ENCODE results near the gene DNTT. TPM values are rescaled to one million over a fixed set of nuclear protein-coding genes. Genes with fewer than 3 reads are reported as not detected.

DNTT gene
- total RNA-seq, 4 donors from 2014 or later = not detected

DNA sequence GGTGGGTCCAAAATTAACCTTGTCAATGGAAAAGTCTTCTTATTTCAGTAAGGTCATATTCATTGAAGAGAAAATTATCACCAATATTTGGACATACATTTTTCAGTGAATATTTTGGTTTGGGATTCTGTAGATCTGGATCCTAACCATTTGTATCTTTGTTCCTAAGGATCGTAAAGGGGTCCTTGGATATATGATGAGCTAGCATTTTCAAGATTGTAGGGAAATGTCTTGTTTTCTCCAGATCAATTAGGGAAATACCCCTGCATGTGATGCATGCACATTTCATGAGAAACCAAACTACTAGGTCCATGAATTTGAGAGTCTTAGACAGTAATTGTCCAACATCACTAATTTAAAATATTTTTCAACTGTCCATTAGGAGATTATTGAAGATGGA is 18.0 kb downstream of the DNTT start:
- DNase-seq = no peak
- no peaks in the 10 kb centered on the region for H3K27me3 ChIP-seq
- intact Hi-C loops (cut with DNase I; ENCODE audit: low total_unique reads) (no loop called here), in situ Hi-C loops (cut with MboI; ENCODE audit: low sequenced_read_pairs in 4 of 4) (no loop called here)
- H3K9me3 ChIP-seq = no peaks in the 10 kb centered on the region
- H3K4me3 ChIP-seq = no peak overlapping the region
- H3K27ac ChIP-seq = no peak overlapping the region
- H3K36me3 ChIP-seq = no peaks in the 10 kb centered on the region
- TF ChIP-seq CTCF (IDR thresholded peaks at IDR 0.05 in 4 of 5, conservative IDR thresholded peaks at IDR 0.05 in 1 of 5) (no peak), POLR2A (IDR thresholded peaks at IDR 0.05) (no peak)
- no peak for ATAC-seq
- H3K4me1 ChIP-seq = no peaks in the 10 kb centered on the region

DNA sequence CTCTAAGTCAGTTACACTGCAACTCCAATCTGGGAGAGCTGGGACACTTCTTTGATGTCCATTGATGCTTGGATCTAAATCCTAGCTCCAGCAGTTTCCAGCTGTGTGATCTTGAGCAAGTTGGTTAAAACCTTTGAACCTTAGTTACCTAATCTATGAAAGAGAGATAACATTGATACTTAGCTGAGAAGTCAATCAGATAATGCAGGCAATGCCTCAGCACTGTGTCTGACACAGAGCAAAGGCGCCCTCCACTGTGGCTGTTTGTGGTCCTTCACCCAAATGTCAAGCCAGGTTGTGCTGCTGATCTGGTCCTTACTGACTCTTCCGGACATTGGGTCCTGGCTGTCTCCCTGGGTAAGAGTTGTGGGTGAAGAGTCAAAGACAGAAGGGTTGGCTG is 20.2 kb downstream of the DNTT start:
- Histone ChIP-seq H3K4me1 (no peaks in the 10 kb centered on the region), H3K27me3 (no peaks in the 10 kb centered on the region), H3K9me3 (no peaks in the 10 kb centered on the region), H3K27ac (no peak overlapping the region), H3K4me3 (no peak overlapping the region), H3K36me3 (no peaks in the 10 kb centered on the region)
- DNase-seq (no peak), ATAC-seq (no peak)
- intact Hi-C loops (cut with DNase I; ENCODE audit: low total_unique reads) (no loop called here), in situ Hi-C loops (cut with MboI; ENCODE audit: low sequenced_read_pairs in 4 of 4) (no loop called here)
- TF ChIP-seq CTCF (IDR thresholded peaks at IDR 0.05 in 4 of 5, conservative IDR thresholded peaks at IDR 0.05 in 1 of 5) (no peak), POLR2A (IDR thresholded peaks at IDR 0.05) (no peak)

- H3K9me3 ChIP-seq = no peaks in the 10 kb centered on the region
- no peak overlapping the region for H3K27ac ChIP-seq
- ATAC-seq = no peak
- no peaks in the 10 kb centered on the region for H3K36me3 ChIP-seq
- in situ Hi-C loops (cut with MboI; ENCODE audit: low sequenced_read_pairs in 4 of 4) (no loop called here), intact Hi-C loops (cut with DNase I; ENCODE audit: low total_unique reads) (no loop called here)
- TF ChIP-seq POLR2A (IDR thresholded peaks at IDR 0.05) = no peak
- TF ChIP-seq CTCF (IDR thresholded peaks at IDR 0.05 in 4 of 5, conservative IDR thresholded peaks at IDR 0.05 in 1 of 5) = no peak
- no peaks in the 10 kb centered on the region for H3K4me1 ChIP-seq
- no peak for DNase-seq
- H3K4me3 ChIP-seq = no peak overlapping the region
- H3K27me3 ChIP-seq = no peaks in the 10 kb centered on the region
Measured at GRCh38 chr10:96325719-96326373, 21.6 kb downstream of the DNTT start.

DNA sequence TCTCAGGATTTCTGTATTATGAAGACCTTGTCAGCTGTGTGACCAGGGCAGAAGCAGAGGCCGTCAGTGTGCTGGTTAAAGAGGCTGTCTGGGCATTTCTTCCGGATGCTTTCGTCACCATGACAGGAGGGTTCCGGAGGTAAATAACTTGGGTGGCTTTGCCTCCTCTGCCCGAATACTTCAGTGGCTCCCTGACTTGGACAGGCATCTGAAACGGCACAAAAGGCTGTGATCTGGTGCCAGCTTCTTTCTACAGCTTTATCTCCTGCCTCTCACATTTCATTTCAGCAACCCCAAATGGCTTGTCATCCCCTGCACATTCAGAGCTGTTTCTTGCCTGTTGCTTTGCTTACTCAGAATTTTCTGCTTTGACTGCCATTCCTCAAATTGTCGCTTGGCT is 23.2 kb downstream of the DNTT start:
- no peaks in the 10 kb centered on the region for H3K36me3 ChIP-seq
- H3K4me1 ChIP-seq = no peaks in the 10 kb centered on the region
- TF ChIP-seq POLR2A (IDR thresholded peaks at IDR 0.05) (no peak), CTCF (IDR thresholded peaks at IDR 0.05 in 4 of 5, conservative IDR thresholded peaks at IDR 0.05 in 1 of 5) (no peak)
- in situ Hi-C loops (cut with MboI; ENCODE audit: low sequenced_read_pairs in 4 of 4) = no loop called here
- H3K27ac ChIP-seq = no peak overlapping the region
- no peak for ATAC-seq
- DNase-seq = no peak
- H3K27me3 ChIP-seq = peaks cover 0 to 3% (median 0%) of the 10 kb centered on the region in 3 donors
- H3K9me3 ChIP-seq = no peaks in the 10 kb centered on the region
- intact Hi-C loops (cut with DNase I; ENCODE audit: low total_unique reads) = no loop called here
- no peak overlapping the region for H3K4me3 ChIP-seq

- TF ChIP-seq POLR2A (IDR thresholded peaks at IDR 0.05) (no peak), CTCF (IDR thresholded peaks at IDR 0.05 in 4 of 5, conservative IDR thresholded peaks at IDR 0.05 in 1 of 5) (no peak)
- no peaks in the 10 kb centered on the region for H3K4me1 ChIP-seq
- no peaks in the 10 kb centered on the region for H3K9me3 ChIP-seq
- no peak overlapping the region for H3K4me3 ChIP-seq
- intact Hi-C loops (cut with DNase I; ENCODE audit: low total_unique reads) (no loop called here), in situ Hi-C loops (cut with MboI; ENCODE audit: low sequenced_read_pairs in 4 of 4) (no loop called here)
- H3K27ac ChIP-seq = no peak overlapping the region
- ATAC-seq (no peak), DNase-seq (no peak)
- H3K27me3 ChIP-seq = peaks cover 0 to 8% (median 0%) of the 10 kb centered on the region in 3 donors
- H3K36me3 ChIP-seq = no peaks in the 10 kb centered on the region
Measured at GRCh38 chr10:96333101-96333500, 28.9 kb downstream of the DNTT start.
